ENCODE data around the gene B3GNT3.

B3GNT3 gene

DNA sequence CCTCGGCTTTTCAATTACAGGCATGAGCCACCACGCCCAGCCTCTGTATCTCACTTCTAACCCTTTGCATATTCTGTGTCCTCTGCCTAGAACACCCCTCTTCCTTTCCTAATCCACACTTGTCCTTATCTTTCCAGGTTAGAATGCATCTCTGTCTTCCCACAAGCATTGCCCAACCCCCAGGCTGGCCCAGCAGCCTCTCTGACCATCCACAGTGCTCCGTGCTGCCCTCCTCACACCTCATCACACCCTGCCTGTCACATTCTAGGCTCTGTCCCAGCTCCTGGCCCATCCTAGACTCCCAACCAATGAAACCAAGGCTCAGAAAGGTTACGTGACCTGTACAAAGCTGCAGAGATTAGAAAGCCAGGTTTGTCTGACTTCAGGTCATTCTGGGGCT is 41.6 kb downstream of the B3GNT3 start:
- no peak for DNase-seq

DNA sequence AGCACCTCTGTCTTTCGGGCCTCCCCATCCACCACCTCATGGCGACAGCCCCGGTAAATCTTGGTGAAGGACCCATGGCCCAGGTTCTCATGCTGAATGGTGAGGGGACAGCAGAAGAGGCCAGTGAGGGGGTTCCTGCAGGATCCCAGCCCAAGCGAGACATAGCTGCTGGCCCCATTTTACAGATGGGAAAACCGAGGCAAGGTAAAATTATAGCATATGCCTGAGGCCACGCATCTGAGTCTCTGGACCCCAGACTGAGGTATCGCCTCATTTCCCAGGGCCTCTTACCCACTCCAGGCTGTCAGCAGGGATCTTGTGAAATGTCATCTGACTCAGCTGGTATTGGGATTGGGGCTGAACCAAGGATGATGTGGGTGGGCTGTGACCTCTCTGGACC is 43.0 kb downstream of the B3GNT3 start:
- DNase-seq, result no peak

DNA sequence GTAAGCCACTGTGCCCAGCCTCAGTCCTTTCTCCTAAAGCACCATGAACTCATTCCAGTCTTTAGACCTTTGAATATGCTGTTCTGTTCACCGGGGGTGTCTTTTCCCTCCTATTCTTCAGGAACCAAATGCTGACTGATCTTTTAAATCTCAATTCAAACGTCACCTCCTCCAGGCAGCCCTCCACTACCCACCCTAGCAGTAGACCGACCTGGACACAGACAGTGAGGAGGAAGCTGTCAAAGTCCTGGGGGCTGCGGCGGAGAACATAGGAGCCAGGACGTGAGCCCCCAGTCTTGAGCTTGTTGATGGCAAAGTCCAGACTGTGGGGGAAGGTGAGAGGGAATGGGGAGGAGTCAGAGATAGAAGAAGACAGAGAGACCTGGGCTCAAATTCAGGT is 45.1 kb downstream of the B3GNT3 start:
- DNase-seq, result no peak

DNA sequence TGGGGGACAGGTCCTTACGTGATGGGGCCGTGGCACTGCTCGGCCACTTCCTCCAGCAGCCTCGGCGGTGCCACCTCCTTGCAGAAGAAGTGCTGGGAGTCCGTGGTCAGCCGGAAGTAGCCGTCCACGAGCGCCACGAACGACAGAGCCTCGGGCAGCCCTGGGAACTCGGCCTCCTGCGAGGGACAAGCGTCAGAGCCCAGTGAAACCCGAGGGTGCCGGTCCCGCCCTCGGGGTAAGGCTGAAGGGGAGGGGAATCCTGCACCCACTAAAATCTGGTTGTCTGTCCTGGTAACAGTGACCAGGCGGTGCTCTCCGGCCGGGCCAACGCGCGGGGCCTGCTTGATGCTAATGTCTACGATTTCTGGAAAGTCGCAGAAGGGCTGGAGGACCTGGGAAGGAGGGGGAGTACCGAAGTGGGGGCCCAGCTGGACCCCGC is 46.5 kb downstream of the B3GNT3 start:
- no peak for DNase-seq

DNA sequence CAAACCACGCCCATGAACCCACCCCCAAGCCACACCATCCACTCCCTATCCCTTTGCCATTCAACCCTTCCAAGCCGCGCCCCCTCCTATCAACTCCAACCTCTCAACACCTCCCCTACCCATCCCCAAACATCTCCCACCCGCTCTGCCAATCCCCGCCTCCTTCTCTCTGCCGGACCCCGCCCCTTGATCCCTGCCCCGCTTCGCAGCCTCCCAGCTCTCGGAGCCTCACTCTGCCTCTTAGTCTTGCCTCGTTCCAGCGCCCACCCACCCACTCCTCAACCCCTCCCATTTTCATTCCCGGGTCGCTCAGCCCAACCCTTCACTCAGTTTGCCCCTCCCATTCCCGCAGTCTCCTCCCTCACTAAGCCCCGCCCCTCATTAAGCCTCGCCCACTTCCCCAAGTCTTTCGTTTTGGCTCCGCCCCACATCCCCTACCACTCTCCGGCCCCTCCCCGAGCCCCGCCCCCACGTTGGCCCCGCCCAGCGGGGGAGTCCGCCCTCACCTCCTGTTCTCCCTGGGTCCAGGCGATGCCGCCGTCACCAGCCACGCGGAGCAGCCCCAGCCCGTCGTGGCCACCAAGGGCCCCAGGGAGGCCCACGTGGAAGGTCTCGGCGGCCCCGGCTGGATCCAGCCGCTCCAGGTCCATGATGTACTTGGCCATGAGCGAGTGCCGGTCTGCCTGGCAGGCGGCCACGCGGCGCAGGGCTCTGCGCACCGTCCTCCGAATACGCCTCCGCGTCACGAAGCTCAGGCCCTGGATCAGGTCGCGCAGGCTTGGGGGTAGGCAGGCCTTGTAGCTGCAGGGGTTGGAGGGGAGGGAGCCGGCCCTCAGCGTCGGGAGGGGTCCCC is 47.1 kb downstream of the B3GNT3 start:
- peak; percentile 89 for DNase-seq

DNA sequence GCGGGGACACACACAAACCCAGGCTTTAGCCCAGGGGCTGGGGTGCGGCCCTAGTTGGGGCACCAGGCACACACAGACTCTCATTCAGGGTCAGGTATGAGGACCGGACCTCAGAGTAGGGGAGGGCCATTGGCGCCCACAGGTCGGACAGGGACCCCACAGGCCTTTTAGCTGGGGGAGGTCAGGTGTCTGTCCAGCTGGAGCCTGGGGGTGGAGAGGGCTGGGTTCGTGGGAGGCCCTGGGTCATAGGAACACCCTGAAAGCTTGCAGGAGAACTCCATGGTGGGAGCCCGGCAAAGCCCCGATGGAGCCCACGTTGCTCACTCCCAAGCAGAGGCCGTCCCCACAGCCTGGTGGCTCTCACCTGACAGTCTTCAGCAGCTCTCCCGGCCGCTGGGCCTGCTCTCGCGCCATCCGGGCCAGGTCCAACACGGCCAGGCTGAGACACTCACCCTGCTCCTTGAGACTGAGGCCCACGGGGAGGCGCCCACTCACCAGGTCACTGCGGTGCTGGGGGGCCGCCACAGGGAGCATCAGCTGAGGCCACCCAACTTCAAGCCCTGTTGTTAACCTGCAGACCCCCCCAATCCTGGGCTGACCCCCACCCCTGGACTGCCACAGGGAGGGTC is 47.8 kb downstream of the B3GNT3 start:
- DNase-seq, result no peak

DNA sequence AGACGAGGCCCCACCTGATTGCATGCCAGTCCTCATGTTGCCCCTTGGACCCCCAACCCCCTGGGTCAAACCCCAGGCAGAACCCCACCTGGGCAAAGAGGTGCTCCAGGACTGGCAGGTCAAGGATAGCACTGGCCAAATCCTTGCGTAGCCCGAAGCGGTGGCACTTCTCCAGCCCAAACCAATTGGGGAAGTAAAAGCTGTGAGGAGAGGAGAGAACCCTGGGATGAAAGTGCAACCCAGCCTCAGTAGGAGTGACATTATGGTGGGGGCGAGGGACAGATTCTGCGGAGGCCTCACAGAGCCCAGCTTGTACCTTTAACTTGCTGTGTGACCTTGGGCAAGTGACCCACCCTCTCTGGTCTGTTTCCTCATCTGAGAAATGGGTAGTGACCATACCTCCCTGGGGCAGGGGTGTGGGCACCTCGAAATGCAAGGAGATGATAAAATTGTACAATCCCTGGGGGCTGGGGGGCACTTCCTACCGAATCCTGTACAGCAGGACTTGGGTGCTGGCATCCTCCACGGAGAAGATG is 48.4 kb downstream of the B3GNT3 start:
- no peak for DNase-seq

DNA sequence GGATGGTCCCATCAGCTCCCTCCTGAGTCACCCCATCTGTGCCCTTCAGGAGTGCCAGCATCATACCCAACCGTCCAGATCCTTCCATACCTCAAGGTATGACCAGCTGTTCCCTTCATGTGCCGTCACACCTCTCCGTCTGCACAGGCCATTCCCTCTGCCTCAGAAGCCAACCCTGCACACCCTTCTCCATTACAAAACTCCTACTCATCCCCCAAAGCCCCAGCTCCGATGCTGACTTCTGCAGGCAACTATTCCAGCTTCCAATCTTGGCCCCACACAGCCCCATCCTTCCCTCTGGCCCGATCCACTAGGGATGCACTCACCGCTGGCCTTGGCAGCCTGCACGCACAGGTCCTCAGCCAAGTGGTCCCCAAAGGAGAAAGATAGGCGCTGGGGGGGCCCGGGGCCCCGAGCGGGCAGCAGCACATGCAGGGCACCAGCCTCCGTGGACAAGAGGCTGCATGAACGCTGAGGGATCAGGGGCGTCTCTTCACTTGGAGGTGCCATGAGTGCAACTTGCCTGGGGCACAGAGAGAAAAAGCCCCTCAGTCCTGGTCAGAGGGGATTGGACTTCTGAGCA is 49.1 kb downstream of the B3GNT3 start:
- DNase-seq, result no peak

DNA sequence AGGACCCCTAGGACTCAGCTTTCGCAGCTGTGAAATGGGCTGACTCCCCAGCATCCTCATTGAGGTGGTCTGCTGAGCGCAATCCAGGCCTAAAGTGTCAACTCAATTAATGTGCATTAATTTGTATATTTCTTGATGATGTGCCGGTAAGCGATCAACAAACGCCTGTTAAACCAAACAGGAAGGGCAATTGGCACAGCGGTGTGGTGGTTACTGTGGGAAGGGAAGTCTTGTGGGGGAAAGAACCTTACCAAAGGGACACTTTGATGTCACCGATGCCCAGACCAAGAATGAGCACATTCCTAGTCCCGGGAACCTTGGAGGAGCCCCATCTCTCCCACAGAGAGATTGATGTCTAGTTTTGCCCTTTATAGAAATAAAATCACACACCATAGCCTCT is 51.2 kb downstream of the B3GNT3 start:
- DNase-seq, result no peak

DNA sequence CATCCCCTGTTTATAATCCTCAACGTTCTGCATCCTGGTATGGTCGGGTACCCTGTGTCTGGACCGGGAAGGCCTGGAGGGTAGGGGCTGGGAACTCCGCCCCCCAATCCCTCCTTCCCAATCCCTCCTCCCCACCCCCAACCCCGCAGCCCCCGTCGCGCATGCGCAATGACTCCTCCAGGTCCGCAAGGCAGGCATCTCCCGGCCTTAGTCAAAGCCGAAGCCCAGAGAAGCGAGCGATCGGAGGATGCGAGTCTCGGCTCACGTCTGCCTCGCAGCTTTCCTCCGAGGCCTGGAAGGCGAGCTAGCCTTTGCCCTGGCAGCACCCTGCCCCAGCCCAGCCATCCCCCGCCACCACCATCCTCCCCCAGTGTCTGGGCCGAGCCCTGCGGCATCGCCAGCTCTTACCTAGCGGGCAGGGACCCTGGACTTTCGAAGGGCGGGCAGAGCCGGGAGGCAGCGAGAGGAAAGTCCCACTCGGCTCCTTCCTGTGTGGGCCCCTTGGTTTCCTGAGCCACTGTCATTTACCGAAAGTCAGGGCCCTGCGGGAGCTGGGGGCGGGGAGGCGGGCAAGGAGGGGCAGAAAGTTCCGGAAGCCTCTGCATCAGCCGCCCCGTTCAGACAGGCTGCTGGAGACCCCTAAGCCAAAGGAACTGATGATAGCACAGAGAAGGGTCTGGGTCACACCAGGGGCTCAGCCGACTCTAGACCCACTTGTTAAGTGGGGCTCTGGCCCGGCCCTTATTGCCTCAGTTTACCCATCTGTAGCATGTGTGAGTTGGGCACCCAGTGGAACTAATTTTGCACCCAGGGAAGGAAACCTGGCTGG is 52.8 kb downstream of the B3GNT3 start, which contains the start of gene JAK3:
Gene JAK3, minus strand, starts transcription at position 445 of the 829 bp plus-strand sequence. CDS start 3,565 bp downstream, outside the sequence.
- peak; percentile 95 for DNase-seq

DNA sequence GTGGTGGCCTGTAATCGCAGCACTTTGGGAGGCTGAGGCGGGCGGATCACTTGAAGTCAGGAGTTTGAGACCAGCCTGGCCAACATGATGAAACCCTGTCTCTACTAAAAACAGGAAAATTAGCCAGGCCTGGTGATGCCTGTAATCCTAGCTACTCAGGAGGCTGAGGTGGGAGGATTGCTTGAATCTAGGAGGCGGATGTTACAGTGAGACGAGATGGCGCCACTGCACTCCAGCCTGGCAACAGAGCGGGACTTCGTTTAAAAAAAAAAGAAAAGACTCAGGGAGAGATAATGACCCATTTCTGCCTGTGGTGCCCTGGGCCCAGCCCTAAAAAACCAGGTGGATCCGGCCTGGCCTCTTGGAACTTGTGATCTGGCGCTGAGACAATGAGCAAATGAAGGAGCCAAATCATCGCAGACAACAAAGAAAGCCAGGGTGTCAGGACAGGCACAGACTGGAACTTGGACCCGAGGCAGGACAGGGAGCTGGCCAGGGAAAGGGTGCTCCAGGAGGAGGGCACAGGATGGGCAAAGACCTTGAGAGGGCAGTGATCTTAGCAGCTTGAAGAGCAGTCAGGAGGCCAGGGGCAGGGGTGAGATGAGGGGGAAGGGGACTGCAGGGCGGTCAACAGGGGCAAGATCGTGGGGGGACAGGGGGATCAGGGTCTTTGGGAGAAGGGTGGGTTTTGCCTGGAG is 53.8 kb downstream of the B3GNT3 start:
- no peak for DNase-seq

DNA sequence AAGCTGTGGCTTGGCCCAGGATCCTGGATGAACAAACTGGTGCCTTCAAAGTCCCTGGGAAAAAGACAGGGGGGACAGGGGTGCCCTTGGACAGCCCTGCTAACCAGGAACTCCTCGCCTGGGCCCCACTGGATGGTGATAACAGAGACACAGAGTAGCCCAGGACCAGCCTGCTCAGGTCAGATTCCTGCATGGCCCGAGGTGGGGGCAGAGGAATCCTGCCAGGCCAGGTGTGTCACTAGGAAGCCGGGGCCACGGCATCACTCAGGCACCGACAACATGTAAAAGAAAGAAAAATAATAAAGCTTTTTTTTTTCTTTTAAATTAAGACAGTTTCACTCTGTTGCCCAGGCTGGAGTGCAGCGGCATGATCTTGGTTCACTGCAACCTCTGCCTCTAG is 59.1 kb downstream of the B3GNT3 start:
- DNase-seq, result no peak

DNA sequence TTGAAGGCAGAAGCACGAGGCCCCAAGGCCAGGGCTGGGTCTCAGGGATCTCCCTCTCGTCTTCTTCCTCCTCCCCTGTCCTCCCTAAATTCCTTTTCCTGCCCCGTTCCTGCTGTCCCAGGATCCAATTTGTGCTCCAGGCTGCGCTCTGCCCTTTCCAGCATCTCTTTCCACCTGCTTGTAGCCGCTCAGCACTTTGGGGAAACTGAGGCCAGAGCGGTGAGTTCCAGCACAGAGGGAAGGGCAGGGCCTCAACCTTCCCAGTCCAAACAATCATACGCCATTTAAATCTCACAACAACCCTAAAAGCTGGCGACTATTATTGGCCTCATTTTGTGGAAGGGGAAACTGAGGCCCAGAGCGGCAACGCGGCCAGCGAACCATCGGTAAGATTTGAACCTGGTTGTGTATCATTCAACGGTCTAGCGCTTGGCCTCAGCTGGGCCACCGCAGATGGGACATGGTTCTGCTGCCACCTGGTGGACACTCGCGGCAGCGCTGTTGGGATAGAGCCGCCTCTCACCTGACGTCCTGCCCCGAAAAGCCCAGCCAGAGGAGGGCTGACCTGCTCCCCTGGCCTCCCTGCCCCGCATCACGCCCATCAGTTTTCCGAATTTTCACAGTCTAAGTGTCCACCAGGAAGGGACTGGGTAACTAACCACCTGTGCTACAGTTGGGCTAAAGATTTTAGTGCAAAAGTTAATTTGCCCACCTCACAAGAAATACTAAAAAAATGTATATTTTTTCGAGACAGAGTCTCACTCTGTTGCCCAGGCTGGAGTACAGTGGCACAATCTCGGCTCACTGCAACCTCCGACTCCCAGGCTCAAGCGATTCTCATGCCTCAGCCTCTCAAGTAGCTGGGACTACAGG is 60.6 kb downstream of the B3GNT3 start:
- DNase-seq, result peak; percentile 99

DNA sequence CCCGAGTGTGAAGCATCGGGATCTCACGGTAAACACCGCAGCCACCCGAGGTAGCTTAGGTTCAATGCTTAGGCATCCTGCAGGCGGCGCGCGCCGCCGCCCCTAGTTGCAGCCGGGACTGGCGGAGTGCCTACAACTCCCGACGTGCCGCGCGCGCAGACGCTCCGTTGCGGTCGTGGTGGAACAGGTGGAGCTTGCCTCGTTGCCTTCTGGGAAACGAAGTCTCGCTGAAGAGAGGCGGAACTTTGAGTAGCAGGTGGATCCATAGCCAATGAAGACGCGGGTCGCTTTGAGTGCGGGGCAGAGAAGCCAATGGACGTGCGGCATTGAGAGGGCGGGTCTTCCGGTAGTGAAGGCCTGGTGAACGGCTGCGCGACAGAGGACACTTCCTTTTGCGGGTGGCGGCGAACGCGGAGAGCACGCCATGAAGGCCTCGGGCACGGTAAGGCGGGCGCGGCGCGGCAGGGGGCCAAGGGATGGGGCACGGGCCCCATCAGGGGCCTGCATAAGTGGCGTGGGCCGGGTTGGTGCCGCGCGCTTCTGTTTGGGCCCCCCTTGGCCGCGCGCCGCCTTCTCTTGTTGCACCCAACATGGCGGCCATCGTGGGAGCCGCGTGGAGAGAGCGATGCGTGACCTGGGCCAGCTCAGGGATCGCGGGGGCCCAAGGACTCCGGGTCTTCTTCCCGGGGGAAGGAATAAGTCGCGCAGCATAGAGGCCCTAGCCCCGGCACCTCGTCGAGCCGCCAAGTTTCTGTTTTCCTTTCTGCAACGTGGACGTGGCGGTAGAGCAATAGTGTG is 64.8 kb downstream of the B3GNT3 start, which contains the start of gene RPL18A:
Gene RPL18A, plus strand, starts transcription at position 378 of the 798 bp plus-strand sequence. Its CDS starts 47 bp downstream, at position 425.
- DNase-seq, result peak; percentile 99

DNA sequence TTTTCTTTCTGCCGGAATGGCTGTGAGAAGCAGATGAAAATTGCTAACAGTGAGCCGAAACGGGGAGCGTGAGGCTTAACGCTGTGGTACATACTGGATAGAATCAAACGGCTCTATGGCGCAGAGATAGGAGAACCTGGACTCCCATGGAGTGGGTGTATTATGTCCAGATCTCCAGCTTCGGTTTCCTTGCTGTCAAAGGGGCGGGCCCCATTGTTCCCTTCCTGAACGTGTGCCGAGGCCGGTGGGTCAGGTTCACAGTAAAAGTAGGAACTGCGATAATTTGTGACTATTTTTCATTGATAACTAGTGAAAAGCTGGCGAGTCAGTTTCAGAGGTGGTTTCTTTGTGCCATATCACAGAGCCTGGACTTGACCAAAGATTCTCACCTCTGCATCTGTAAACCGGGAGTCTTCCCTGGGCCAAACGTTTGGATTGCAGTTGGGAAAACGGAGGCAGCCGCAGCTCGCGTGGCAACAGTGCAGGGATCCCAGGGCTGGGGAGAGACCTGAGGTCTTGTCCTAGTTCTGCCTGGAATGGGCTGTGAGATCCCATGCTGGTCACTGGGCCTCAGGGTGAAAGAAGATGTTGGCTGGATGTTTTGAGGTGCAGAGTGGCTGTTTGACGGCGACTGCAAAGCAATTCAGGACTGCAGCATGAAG is 65.5 kb downstream of the B3GNT3 start:
- no peak for DNase-seq

DNA sequence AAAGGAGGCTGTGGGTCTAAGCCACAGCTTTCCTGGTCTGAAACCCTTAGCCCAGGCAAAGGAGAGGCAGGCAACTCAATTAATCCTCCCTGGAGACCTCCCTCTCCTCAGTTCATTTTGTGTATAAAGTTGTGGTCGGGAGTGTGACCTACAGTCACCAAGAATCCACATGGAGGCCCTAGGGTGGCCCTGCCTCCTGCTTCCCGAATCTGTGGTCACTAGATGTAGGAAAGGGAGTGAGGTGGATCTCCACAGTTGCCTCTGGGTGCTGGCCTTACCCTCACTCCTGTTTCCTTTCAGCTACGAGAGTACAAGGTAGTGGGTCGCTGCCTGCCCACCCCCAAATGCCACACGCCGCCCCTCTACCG is 66.0 kb downstream of the B3GNT3 start:
- DNase-seq, result no peak

DNA sequence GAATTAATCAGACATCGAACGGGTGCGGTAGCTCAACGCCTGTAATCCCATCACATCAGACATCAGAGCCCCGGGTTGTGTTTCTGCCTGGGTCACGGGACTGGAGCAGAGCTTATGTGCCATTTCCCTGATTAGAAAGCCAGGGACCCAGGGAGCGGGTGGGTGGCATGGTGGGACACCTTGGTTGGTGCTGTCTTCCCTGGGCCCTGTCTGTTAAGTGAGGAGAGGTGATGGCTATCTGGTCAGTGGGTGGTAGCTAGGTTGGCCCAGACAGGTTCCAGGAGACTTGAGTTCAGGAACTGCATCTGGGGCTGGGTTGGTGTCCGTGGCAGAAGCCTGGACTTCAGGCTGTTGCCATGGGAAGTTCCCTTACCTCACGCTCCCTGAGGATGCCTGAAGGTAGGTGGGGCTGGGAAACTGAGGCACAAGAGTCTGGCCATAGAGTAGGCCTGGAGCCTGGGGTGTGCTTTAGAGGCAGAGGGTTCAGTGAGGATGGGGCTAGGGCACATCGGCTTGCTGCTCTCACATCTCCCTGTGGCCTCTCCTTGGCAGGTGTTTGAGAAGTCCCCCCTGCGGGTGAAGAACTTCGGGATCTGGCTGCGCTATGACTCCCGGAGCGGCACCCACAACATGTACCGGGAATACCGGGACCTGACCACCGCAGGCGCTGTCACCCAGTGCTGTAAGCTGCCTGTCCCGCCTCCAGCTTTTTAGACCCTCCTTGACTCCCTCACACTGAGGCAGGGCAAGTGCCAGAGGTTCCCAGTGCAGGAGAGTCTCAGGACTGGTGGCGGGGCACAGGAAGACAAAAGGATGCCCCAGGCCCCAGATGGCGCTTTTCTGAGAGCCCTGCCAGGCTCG is 66.8 kb downstream of the B3GNT3 start:
- DNase-seq, result no peak

DNA sequence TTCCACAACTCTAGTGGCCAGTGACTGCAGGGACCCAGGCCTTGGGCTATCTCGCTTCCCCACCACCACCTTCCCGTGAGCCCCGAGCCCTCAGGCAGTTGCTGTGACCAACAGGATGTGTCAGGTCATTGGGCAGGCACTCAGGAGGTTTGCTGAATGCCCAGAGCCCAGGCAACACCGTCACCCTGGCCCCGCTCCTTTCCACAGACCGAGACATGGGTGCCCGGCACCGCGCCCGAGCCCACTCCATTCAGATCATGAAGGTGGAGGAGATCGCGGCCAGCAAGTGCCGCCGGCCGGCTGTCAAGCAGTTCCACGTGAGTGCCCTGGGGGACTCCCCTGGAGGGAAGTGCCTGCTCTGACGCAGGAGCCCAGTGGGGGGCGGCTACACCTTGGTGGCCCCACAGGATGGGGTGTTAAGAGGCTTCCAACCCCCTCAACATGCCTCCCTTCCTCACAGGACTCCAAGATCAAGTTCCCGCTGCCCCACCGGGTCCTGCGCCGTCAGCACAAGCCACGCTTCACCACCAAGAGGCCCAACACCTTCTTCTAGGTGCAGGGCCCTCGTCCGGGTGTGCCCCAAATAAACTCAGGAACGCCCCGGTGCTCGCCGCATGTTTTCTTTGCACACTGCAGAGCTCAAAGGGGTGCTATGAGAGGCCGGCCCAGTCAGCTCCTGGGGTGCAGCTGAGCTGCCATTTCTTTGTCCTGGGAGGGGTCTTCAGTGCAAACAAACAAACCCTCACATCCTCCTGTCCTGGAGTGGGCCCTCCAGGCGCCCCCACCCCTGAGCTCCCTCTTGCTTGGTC is 68.0 kb downstream of the B3GNT3 start:
- DNase-seq, result no peak
